Glutamatergic neuron (in vitro differentiated cells): Measurements from ENCODE around the gene EPHB2. TPM values are rescaled to one million over a fixed set of nuclear protein-coding genes. Genes with fewer than 3 reads are reported as not detected.

Experiments used
- DNase-seq: peaks from one replicate; pipeline ENCODE4 v3.0.0; 2022
- H3K27ac Mint-ChIP-seq: one replicate; pipeline ENCODE4 v1.8.0; 2020; ENCODE audit warnings: mild to moderate bottlenecking, mixed read lengths, inconsistent platforms; ENCODE audit not compliant: unreplicated experiment
- H3K27me3 Mint-ChIP-seq: one replicate; pipeline ENCODE4 v1.8.0; 2020; ENCODE audit warnings: mild to moderate bottlenecking, moderate library complexity, mixed read lengths, inconsistent platforms; ENCODE audit not compliant: unreplicated experiment
- H3K36me3 Mint-ChIP-seq: one replicate; pipeline ENCODE4 v1.8.0; 2020; ENCODE audit warnings: mild to moderate bottlenecking, mixed read lengths, inconsistent platforms; ENCODE audit not compliant: unreplicated experiment
- H3K4me1 Mint-ChIP-seq: one replicate; pipeline ENCODE4 v1.8.0; 2020; ENCODE audit warnings: mild to moderate bottlenecking, low read depth, mixed read lengths, inconsistent platforms; ENCODE audit not compliant: unreplicated experiment
- H3K4me3 Mint-ChIP-seq: one replicate; pipeline ENCODE4 v1.8.0; 2020; ENCODE audit warnings: mild to moderate bottlenecking, mixed read lengths, inconsistent platforms; ENCODE audit not compliant: unreplicated experiment
- H3K9me3 Mint-ChIP-seq: one replicate; pipeline ENCODE4 v1.8.0; 2020; ENCODE audit warnings: mild to moderate bottlenecking, moderate library complexity, mixed read lengths, inconsistent platforms; ENCODE audit not compliant: unreplicated experiment
- CTCF ChIP-seq: fragments of 200-600 bp; sonication (generic); IDR thresholded peaks from one replicate; pipeline ENCODE4 v1.5.0; 2021; ENCODE audit not compliant: partially characterized antibody, unreplicated experiment
- total RNA-seq: library from RNA; stranded (reverse); fragmentation: NEBNext Ultra II Directional; extraction: Animal tissue kit (Norgen Biotek cat#: 25700); gene quantifications from one replicate; pipeline ENCODE4 v1.2.1, GENCODE V29; 2021; ENCODE audit not compliant: unreplicated experiment

The EPHB2 gene
- total RNA-seq, 1 donor from 2014 or later: 93.0 TPM

- DNase-seq: no peak
- H3K4me1 Mint-ChIP-seq: no peaks in the 10 kb centered on the region
- no peak for TF ChIP-seq CTCF
Observed at GRCh38 chr1:22847249-22847648, 136.6 kb downstream of the EPHB2 start.

GRCh38 chr1:22847709-22848108, 137.1 kb downstream of the EPHB2 start:
- no peaks in the 10 kb centered on the region for H3K4me1 Mint-ChIP-seq

More at GRCh38 chr1:22847249-22847648, 136.6 kb downstream of the EPHB2 start:
- Mint-ChIP-seq H3K27ac (no peak overlapping the region), H3K36me3 (peaks cover 7% of the 10 kb centered on the region), H3K9me3 (peaks cover 4% of the 10 kb centered on the region), H3K27me3 (peaks cover 6% of the 10 kb centered on the region), H3K4me3 (no peak overlapping the region)

GRCh38 chr1:22848405-22848804, 137.8 kb downstream of the EPHB2 start:
- no peak for DNase-seq
- peaks cover 7% of the 10 kb centered on the region for H3K36me3 Mint-ChIP-seq
- H3K27me3 Mint-ChIP-seq: peaks cover 4% of the 10 kb centered on the region
- no peaks in the 10 kb centered on the region for H3K4me1 Mint-ChIP-seq
- peaks cover 5% of the 10 kb centered on the region for H3K9me3 Mint-ChIP-seq
- no peak overlapping the region for H3K27ac Mint-ChIP-seq
- no peak overlapping the region for H3K4me3 Mint-ChIP-seq
- no peak for TF ChIP-seq CTCF

More at GRCh38 chr1:22847709-22848108, 137.1 kb downstream of the EPHB2 start:
- Mint-ChIP-seq H3K9me3 (peaks cover 4% of the 10 kb centered on the region), H3K27ac (no peak overlapping the region), H3K4me3 (no peak overlapping the region), H3K27me3 (peaks cover 5% of the 10 kb centered on the region), H3K36me3 (peaks cover 7% of the 10 kb centered on the region)
- TF ChIP-seq CTCF: no peak
- DNase-seq: no peak

GRCh38 chr1:22849770-22850169, 139.1 kb downstream of the EPHB2 start:
- Mint-ChIP-seq H3K9me3 (peaks cover 6% of the 10 kb centered on the region), H3K4me1 (no peaks in the 10 kb centered on the region), H3K27ac (no peak overlapping the region), H3K27me3 (peaks cover 4% of the 10 kb centered on the region), H3K4me3 (no peak overlapping the region), H3K36me3 (peaks cover 7% of the 10 kb centered on the region)
- no peak for DNase-seq
- no peak for TF ChIP-seq CTCF

- no peak for DNase-seq
Observed at GRCh38 chr1:22850281-22850680, 139.6 kb downstream of the EPHB2 start.

More at GRCh38 chr1:22850281-22850680, 139.6 kb downstream of the EPHB2 start:
- no peak overlapping the region for H3K27ac Mint-ChIP-seq
- H3K4me3 Mint-ChIP-seq: no peak overlapping the region
- peaks cover 6% of the 10 kb centered on the region for H3K9me3 Mint-ChIP-seq
- H3K36me3 Mint-ChIP-seq: peaks cover 7% of the 10 kb centered on the region
- H3K27me3 Mint-ChIP-seq: peaks cover 4% of the 10 kb centered on the region
- TF ChIP-seq CTCF: no peak
- no peaks in the 10 kb centered on the region for H3K4me1 Mint-ChIP-seq
